Activated CD4-positive, alpha-beta T cell treated with anti-CD3 and anti-CD28 coated beads, Interleukin-2, amount 10 ng/mL, durations not matched to agents 7 days and 5 days (primary cell): ENCODE data around the gene DSCAML1. TPM values are rescaled to one million over a fixed set of nuclear protein-coding genes. Genes with fewer than 3 reads are reported as not detected.
A peak's percentile ranks its signal among the peaks of the same experiment; 100 is the strongest.
"Not testable (repeated sequence)": the region's sequence is repeated elsewhere in the genome, so short reads cannot be mapped to it uniquely, and the experiment has no call there.

Experiments
- CTCF ChIA-PET: fragments of 350-600 bp; sonication (Branson Sonifier 250); formaldehyde crosslinking; loops from one replicate; lab custom pipeline; 2021; ENCODE audit warnings: antibody characterized with exemption; lab: Charles Lee
- POLR2A ChIA-PET: fragments of 350-600 bp; sonication (Branson Sonifier 250); formaldehyde crosslinking; loops from one replicate; lab custom pipeline; 2021; ENCODE audit warnings: antibody characterized with exemption; lab: Charles Lee
- DNase-seq: peaks from one replicate; pipeline ENCODE4 v3.0.0-alpha.2; 2020
- H3K27ac Mint-ChIP-seq: one replicate; pipeline ENCODE4 v1.8.0; 2021; ENCODE audit warnings: mild to moderate bottlenecking, moderate library complexity, mixed read lengths
- H3K27me3 Mint-ChIP-seq: one replicate; pipeline ENCODE4 v1.8.0; 2021; ENCODE audit warnings: mixed read lengths
- H3K36me3 Mint-ChIP-seq: one replicate; pipeline ENCODE4 v1.8.0; 2021; ENCODE audit warnings: low read depth, mixed read lengths
- H3K4me1 Mint-ChIP-seq: one replicate; pipeline ENCODE4 v1.8.0; 2021; ENCODE audit warnings: mixed read lengths
- H3K4me3 Mint-ChIP-seq: one replicate; pipeline ENCODE4 v1.8.0; 2021; ENCODE audit warnings: mild to moderate bottlenecking, moderate library complexity, mixed read lengths
- H3K9me3 Mint-ChIP-seq: one replicate; pipeline ENCODE4 v1.8.0; 2021; ENCODE audit warnings: mixed read lengths
- total RNA-seq, 2 experiments: library from RNA; stranded (reverse); gene quantifications; one replicate each; pipeline ENCODE4 v1.2.3, GENCODE V29; 2021

The DSCAML1 gene
- total RNA-seq, 2 experiments from 2014 or later: 0.02 to 0.25 TPM

DNA sequence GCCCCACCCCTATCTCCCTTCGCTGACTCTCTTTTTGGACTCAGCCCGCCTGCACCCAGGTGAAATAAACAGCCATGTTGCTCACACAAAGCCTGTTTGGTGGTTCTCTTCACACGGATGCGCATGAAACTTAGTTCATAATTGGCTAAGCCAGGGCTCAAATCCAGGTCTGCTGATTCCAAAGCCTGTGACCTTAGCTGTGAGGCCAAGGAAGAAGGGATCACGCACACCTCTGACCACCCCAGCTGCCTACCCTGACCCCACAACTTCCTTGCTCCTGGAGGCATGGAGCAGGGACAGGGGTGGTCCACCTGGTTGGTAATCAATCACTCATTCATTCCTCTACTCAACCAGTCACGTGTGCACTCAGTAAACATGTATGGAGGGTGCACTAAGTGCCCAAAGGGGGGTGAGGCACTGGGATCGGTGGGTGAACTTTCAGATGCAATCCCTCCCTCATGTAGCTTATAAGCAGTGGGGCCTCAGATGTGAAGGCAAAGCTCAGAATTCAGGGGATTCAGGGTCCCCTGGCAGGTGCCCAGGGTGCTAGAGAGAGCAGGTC, 17.3 kb upstream of the DSCAML1 start:
- Mint-ChIP-seq H3K36me3 (no peaks in the 10 kb centered on the region), H3K4me1 (peaks cover 63% of the 10 kb centered on the region), H3K9me3 (no peaks in the 10 kb centered on the region), H3K4me3 (no peak overlapping the region), H3K27me3 (peaks cover 4% of the 10 kb centered on the region), H3K27ac (peak overlapping the region; percentile 93)
- ChIA-PET CTCF (interaction anchor here (1.2 to 6.4 kb wide), 7 partner anchors 7 to 388 kb away, joined by 3 to 73 read pairs (median 10); no protein-coding TSS in a partner anchor), POLR2A (no interaction called here)
- no peak for DNase-seq

DNA sequence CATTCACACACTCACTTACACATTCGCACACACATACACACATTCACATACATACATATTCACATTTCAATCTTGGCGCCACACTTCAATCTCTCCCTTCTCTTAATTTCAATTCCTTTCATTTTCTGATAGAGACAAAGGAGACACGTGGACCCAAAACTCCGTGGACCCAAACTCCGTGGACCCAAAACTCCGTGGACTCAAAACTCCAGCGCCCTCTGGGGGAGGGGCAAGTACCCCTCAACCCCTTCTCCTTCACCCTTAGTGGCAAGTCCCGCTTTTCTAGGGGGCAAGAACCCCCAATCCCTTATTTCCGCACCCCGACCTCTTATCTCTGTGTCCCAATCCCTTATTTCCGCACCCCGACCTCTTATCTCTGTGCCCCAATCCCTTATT, 13.0 kb upstream of the DSCAML1 start:
- H3K9me3 Mint-ChIP-seq, H3K27me3 Mint-ChIP-seq, H3K27ac Mint-ChIP-seq, DNase-seq, POLR2A ChIA-PET, H3K4me3 Mint-ChIP-seq, H3K36me3 Mint-ChIP-seq: not testable (repeated sequence)
- CTCF ChIA-PET: interaction anchor here (1.4 to 4.7 kb wide), 7 partner anchors 7 to 243 kb away, joined by 4 to 73 read pairs (median 17); partner anchors contain the start of gene FXYD2
- H3K4me1 Mint-ChIP-seq: peaks cover 34% of the 10 kb centered on the region

DNA sequence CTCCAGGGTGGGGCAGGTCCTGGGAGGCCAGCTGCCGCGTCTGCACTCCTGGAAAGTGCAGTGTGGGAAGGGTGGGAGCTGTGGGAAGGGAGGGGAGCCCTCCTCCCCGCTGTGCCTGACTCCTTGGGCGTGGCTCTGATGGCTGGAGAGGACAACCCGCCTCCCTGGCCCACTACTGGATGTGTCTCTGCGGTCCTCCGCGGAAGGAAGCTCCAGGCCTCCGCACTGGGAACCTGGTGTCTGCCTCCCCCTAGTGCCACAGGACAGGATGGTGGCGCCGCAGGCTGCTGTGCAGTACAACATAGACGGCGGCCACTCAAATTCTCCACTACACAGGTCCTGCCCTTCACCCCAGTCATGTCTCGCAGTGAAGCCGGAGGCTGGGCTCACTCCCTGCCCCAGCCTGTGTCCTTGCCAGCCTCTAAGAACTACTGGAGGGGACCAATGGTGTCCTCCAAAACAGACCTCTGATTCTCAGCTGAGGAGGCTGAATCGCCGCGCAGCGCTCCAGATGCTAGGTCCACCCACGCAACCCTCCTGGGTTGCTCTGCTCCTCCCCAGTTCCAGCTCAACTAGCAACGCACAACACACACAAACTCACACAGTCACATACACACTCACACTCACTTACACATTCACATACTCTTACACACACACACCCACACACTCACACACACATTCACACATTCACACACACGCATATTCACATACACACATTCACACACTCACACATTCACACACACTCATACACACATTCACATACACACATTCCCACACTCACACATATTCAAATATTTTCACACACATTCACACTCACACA, 12.4 kb upstream of the DSCAML1 start:
- Mint-ChIP-seq H3K4me1 (peaks cover 28% of the 10 kb centered on the region), H3K9me3 (no peaks in the 10 kb centered on the region), H3K27me3 (peaks cover 10% of the 10 kb centered on the region), H3K4me3 (no peak overlapping the region), H3K27ac (no peak overlapping the region), H3K36me3 (no peaks in the 10 kb centered on the region)
- CTCF ChIA-PET: interaction anchor here (0.5 to 4.7 kb wide), 15 partner anchors 8 to 955 kb away, joined by 3 to 73 read pairs (median 9); partner anchors contain the start of gene FXYD2
- POLR2A ChIA-PET: no interaction called here
- peak; percentile 56 for DNase-seq

DNA sequence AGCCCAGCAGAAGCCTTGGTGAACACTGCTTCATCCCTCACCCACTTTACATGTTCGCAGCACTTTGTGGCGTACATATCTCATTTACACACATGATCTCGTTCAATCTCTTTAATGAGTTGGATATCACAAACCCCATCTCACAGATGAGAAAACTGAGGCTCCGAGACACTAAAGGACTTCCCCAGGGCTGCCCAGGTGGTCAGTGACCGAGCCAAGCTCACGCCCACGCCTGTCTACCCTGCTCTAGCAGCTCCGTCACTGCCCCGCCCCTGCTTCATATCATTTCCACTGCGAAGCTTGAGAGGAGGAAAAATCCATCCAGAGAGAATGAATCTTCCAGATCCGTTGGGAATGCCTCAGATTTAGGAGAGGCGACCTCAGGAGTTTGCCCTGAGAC, 11.8 kb upstream of the DSCAML1 start:
- no peaks in the 10 kb centered on the region for H3K9me3 Mint-ChIP-seq
- DNase-seq: no peak
- no peaks in the 10 kb centered on the region for H3K36me3 Mint-ChIP-seq
- ChIA-PET CTCF (interaction anchor here (0.5 to 4.7 kb wide), 17 partner anchors 8 to 954 kb away, joined by 3 to 73 read pairs (median 10); partner anchors contain the start of genes DSCAML1 and FXYD2), POLR2A (no interaction called here)
- peaks cover 10% of the 10 kb centered on the region for H3K27me3 Mint-ChIP-seq
- peaks cover 22% of the 10 kb centered on the region for H3K4me1 Mint-ChIP-seq
- H3K4me3 Mint-ChIP-seq: no peak overlapping the region
- no peak overlapping the region for H3K27ac Mint-ChIP-seq

DNA sequence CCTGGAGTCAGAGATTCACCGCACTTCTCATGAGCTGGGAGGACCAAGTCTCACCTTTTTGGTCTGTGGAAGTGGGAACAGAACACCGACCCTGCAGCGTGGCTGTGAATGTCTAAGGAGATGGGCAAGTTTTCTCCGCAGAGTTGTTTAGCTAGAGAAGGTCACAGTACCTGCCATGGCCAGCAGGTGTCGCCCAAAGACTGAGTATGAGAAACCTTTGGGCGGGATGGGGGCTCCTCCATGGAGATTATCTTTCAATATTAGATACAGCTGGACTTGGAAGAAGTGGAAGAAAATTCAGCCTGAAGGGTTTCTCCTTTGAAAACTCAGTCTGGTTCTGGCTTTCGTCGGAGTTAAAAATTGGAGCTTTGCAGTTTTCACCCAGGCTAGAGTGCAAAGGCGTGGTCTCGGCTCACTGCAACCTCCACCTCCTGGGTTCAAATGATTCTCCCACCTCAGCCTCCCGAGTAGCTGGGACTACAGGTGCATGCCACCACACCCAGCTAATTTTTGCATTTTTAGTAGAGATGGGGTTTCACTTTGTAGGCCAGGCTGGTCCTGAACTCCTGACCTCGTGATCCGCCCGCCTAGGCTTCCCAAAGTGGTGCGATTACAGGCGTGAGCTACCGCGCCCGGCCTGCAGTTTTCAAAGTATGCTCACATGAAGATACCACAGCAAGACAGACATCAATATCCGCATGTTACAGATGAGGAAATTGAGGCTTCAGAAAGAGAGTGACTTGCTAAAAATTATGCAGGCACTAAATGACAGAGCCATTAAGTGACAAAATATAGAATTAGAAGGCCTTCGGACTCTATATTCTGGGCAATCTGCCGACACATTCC, 10.7 kb upstream of the DSCAML1 start:
- peak; percentile 80 for DNase-seq
- POLR2A ChIA-PET: no interaction called here
- no peak overlapping the region for H3K27ac Mint-ChIP-seq
- H3K36me3 Mint-ChIP-seq: no peaks in the 10 kb centered on the region
- CTCF ChIA-PET: interaction anchor here (0.8 to 4.7 kb wide), 39 partner anchors 9 to 1553 kb away, joined by 3 to 73 read pairs (median 4); partner anchors contain the start of genes DSCAML1, FXYD2 and IL10RA
- peaks cover 18% of the 10 kb centered on the region for H3K4me1 Mint-ChIP-seq
- H3K27me3 Mint-ChIP-seq: peaks cover 10% of the 10 kb centered on the region
- no peak overlapping the region for H3K4me3 Mint-ChIP-seq
- H3K9me3 Mint-ChIP-seq: no peaks in the 10 kb centered on the region

DNA sequence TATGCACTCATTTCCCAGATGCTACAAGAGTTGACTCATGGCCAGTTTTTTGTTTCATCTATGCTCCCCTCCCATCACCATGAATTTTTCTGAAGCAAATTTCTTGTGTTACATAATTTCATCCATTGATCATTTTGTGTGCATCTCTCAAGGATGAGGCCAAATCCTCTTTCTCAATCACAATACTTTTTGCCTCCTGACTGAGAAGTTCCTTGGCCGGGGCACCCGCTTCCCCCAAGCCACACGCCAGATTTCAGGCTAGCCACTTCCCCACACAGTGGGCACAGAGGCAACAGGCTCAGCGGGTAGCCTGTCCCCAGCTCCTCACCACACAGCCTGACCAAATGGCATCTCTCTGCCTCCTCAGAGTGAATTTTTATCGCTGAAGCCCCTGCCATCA, 9.8 kb upstream of the DSCAML1 start:
- H3K4me3 Mint-ChIP-seq: no peak overlapping the region

DNA sequence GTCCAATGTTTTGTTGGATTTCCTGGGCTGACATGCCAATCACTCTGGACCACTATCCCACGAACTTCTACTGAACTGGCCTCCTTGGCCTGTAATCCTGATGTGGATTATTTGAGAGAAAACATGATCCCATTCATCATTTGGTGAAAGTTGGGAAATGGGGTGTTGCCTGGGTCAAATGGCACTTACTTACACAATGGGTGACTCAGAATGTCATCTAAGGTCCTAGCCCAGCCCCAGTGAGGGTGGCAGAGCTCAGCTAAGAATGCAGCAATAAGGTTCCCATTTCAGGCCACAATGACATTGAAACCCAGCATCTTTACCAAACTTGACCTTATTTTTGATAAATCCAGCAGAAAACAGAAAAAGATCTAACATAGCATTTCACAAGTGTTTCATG, 8.0 kb upstream of the DSCAML1 start:
- Mint-ChIP-seq H3K4me1 (peaks cover 18% of the 10 kb centered on the region), H3K4me3 (no peak overlapping the region), H3K36me3 (no peaks in the 10 kb centered on the region), H3K27me3 (peaks cover 21% of the 10 kb centered on the region), H3K27ac (no peak overlapping the region), H3K9me3 (no peaks in the 10 kb centered on the region)
- CTCF ChIA-PET: interaction anchor here (1.3 to 2.5 kb wide), 5 partner anchors 12 to 379 kb away, joined by 4 to 8 read pairs (median 5); no protein-coding TSS in a partner anchor
- POLR2A ChIA-PET: no interaction called here
- DNase-seq: no peak

More for the DNA sequence above, 9.8 kb upstream of the DSCAML1 start:
- Mint-ChIP-seq H3K9me3 (no peaks in the 10 kb centered on the region), H3K36me3 (no peaks in the 10 kb centered on the region), H3K27ac (no peak overlapping the region), H3K4me1 (peaks cover 18% of the 10 kb centered on the region), H3K27me3 (peaks cover 12% of the 10 kb centered on the region)
- POLR2A ChIA-PET: no interaction called here
- CTCF ChIA-PET: interaction anchor here (1.0 to 4.7 kb wide), 31 partner anchors 9 to 1554 kb away, joined by 3 to 73 read pairs (median 4); partner anchors contain the start of genes DSCAML1, FXYD2 and IL10RA
- DNase-seq: no peak

DNA sequence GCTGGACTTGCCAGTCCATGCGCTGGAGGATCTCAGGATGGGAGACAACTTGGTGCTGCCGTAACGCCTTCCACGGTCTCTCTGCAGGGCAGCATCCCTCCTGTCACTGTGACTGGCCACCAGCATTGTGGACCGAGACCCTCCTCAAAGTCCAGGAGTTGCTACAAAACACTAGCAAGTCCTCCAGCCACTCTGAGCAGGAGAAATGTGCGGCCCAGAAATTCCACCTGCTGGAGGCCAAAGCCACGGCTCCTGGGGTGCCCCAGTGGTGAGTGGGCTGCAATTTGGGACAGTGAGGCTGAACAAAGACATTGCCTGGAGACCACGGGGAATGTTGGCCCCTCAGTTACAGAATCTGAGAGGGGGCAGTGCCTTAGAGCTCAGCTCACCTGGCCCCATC, 6.9 kb upstream of the DSCAML1 start:
- no peak for DNase-seq
- Mint-ChIP-seq H3K27me3 (peaks cover 26% of the 10 kb centered on the region), H3K27ac (no peak overlapping the region), H3K9me3 (no peaks in the 10 kb centered on the region), H3K4me1 (peaks cover 7% of the 10 kb centered on the region), H3K4me3 (no peak overlapping the region), H3K36me3 (no peaks in the 10 kb centered on the region)
- CTCF ChIA-PET: interaction anchor here (1.3 to 2.5 kb wide), 4 partner anchors 13 to 378 kb away, joined by 4 to 8 read pairs (median 5); no protein-coding TSS in a partner anchor
- POLR2A ChIA-PET: no interaction called here

DNA sequence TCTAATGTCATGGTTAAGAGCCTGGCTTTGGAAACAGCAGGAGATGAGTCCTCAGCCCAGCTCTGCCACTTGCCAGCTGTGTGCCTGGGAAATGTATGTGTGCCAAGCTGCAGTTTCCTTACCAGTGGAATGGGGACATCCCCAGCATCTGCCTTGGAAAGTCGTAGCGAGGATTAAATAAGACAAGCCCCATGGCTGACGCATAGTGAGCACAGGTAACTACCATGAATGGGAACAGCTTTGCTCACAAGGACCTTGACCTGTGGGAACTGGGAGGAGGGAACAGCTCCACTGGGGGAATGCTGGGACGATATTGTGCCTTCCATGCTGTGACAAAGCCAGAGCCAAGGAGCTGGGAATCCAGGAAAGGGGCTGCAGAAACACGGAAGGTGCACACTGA, 2.6 kb upstream of the DSCAML1 start:
- peaks cover 54% of the 10 kb centered on the region for H3K27me3 Mint-ChIP-seq
- H3K9me3 Mint-ChIP-seq: no peaks in the 10 kb centered on the region
- CTCF ChIA-PET: interaction anchor here (1.2 to 1.6 kb wide), 2 partner anchors 8 to 17 kb away, joined by 3 to 4 read pairs; no protein-coding TSS in a partner anchor
- H3K36me3 Mint-ChIP-seq: peaks cover 2% of the 10 kb centered on the region
- no peak for DNase-seq
- POLR2A ChIA-PET: no interaction called here
- H3K27ac Mint-ChIP-seq: no peak overlapping the region
- no peak overlapping the region for H3K4me3 Mint-ChIP-seq
- peaks cover 4% of the 10 kb centered on the region for H3K4me1 Mint-ChIP-seq

DNA sequence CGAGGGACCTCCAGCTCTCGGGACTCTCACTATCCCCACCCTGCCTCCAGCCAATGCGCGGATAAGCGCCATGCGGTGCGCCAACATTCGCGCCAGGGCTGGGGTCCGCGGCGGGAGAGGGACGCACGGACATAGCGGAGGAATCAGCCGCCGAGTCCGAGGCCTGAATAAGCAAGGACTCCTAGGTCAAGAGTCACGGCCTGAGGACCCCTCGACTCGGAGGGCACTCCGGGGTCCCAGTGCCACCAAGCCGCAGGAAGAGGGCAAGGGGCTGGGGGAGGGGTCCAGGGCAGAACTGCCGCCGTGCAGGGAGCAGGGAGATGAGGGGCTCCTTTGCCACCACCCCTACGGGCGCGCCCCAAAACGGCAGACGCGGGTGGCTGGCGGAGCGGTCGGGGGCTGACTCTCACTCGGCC, 552 bp downstream of the DSCAML1 start:
- Mint-ChIP-seq H3K27ac (no peak overlapping the region), H3K4me3 (no peak overlapping the region), H3K27me3 (peaks cover 68% of the 10 kb centered on the region), H3K9me3 (no peaks in the 10 kb centered on the region), H3K4me1 (peaks cover 4% of the 10 kb centered on the region), H3K36me3 (peaks cover 2% of the 10 kb centered on the region)
- no peak for DNase-seq
- ChIA-PET CTCF (no interaction called here), POLR2A (no interaction called here)

DNA sequence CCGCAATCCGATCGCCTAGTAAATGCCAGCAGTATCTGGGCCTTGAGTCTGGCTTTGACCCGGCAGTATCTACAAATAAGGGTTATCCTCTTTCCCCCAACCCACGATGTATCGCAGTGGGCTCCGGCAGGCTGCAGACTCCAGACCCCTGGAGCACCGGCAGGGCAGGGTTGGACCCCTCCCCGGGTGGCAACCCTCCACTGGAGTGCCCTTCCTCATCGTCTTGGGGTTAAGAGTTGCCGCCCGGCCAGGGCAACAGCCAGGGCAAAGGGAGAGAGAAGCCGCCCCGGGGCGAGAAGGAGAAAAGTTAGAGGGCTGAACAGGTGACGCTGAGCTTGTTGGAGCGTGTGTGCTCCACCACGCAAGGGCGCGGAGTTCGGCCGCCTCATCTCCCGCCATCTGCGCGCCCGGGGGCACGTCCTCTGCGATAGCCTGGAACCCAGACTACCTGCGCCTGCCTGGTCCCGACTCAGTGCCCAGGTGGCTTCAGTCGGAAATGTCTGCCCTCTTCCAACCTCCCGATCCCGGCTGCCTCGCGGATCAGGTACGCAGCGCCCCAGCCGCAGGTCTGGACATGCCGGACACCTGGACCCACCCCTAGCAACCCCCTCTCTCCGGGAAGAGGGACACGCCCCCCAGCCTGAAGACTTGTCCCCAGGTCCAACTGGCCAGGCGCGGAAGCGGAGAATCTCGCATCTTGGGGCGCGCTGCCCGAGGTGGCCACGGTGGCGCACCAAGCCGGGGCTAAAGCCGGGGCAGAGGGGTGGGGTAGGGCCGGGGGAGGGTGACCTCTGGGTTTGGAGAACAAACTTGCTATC, 1.2 kb downstream of the DSCAML1 start:
- Mint-ChIP-seq H3K27ac (no peak overlapping the region), H3K36me3 (peaks cover 2% of the 10 kb centered on the region), H3K27me3 (peaks cover 68% of the 10 kb centered on the region), H3K4me1 (peaks cover 4% of the 10 kb centered on the region), H3K4me3 (no peak overlapping the region), H3K9me3 (no peaks in the 10 kb centered on the region)
- DNase-seq: no peak
- POLR2A ChIA-PET: no interaction called here
- CTCF ChIA-PET: no interaction called here
